ENCODE measurements around the gene CHMP1B.

CHMP1B gene

GRCh38 chr18:11902522-11903292, 51.5 kb downstream of the CHMP1B start:
- DNase-seq (ENCODE audit: low spot score) = no peak

Data from CD4-positive, alpha-beta T cell treated with Interleukin-15 for 4 hours (primary cell).